Measurements from ENCODE around the gene PARD3.

PARD3 gene

DNA sequence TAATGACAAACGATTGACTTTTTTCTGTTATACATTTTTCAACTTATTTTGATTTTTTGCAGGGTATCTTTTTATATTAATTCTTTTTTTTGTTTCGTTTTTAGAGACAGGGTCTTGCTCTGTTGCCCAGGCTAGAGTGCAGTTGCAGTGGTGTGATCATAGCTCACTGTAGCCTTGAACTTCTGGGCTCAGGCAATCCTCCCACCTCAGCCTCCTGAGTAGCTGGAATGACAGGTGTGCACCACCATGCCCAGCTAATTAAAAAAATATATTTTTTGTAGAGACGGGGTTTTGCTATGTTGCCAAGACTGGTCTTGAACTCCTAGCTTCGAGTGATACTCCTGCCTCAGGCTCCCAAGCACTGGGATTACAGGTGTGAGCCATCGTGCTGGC, 601.3 kb downstream of the PARD3 start:
- H3K4me2 ChIP-seq (ENCODE audit: low read length): no peak overlapping the region
- TF ChIP-seq, protein P1, sequence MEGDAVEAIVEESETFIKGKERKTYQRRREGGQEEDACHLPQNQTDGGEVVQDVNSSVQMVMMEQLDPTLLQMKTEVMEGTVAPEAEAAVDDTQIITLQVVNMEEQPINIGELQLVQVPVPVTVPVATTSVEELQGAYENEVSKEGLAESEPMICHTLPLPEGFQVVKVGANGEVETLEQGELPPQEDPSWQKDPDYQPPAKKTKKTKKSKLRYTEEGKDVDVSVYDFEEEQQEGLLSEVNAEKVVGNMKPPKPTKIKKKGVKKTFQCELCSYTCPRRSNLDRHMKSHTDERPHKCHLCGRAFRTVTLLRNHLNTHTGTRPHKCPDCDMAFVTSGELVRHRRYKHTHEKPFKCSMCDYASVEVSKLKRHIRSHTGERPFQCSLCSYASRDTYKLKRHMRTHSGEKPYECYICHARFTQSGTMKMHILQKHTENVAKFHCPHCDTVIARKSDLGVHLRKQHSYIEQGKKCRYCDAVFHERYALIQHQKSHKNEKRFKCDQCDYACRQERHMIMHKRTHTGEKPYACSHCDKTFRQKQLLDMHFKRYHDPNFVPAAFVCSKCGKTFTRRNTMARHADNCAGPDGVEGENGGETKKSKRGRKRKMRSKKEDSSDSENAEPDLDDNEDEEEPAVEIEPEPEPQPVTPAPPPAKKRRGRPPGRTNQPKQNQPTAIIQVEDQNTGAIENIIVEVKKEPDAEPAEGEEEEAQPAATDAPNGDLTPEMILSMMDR (IDR thresholded peaks at IDR 0.05; ENCODE audit: low read depth, low read length, poor library complexity, severe bottlenecking): no peak
- no peak for TF ChIP-seq EZH2phosphoT487 (IDR thresholded peaks at IDR 0.05; ENCODE audit: borderline replicate concordance, low read length)
- H3K27me3 ChIP-seq (ENCODE audit: control insufficient read depth, low read length): no peaks in the 10 kb centered on the region
- no peaks in the 10 kb centered on the region for H3F3A ChIP-seq (ENCODE audit: control insufficient read depth, insufficient read depth)
- H3K36me3 ChIP-seq (ENCODE audit: control insufficient read depth, low read length): no peaks in the 10 kb centered on the region
- no peaks in the 10 kb centered on the region for H4K20me1 ChIP-seq (ENCODE audit: control insufficient read depth, insufficient read depth, low read depth, low read length)
- H3K79me2 ChIP-seq (ENCODE audit: control insufficient read depth, low read length): no peaks in the 10 kb centered on the region
- no peaks in the 10 kb centered on the region for H3K9me3 ChIP-seq (ENCODE audit: control insufficient read depth, insufficient read depth, low read length)
- no peaks in the 10 kb centered on the region for H3K9me2 ChIP-seq (replicated peaks; ENCODE audit: control insufficient read depth, low read length)
- no peak overlapping the region for H3K4me3 ChIP-seq (ENCODE audit: low read length)
- no peaks in the 10 kb centered on the region for H3K4me1 ChIP-seq (ENCODE audit: control insufficient read depth, low read length)
- H3K27ac ChIP-seq (ENCODE audit: low read depth, low read length): no peak overlapping the region

DNA sequence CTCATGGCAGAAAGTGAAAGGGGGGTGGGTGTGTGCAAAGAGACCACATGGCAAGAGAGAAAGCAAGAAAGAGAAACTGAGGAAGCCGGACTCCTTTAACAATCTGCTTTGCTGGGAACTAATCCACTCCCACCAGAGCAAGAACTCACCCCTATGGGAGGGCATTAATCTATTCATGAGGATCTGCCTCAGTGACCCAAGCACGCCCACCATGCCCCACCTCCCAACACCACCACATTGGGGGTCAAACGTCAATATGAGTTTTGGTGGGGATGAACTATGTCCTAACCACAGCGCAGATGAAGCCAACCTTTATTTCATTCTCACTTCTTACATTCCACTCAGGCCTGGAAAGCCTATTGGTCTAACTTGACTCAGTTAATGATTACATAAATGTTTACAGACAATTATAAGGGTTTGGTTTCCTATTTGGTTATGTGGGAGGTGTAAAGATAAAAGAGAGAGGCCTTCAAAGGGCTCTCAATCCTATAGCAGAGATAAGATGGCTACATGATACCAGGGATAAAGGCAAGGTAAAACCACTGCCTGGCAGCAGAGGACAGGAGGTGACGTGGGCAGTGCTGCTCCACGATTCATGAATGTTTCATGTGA, 601.8 kb downstream of the PARD3 start:
- no peak overlapping the region for H3K4me3 ChIP-seq (ENCODE audit: low read length)
- H3K79me2 ChIP-seq (ENCODE audit: control insufficient read depth, low read length): no peaks in the 10 kb centered on the region
- TF ChIP-seq, protein P1 (IDR thresholded peaks at IDR 0.05; ENCODE audit: low read depth, low read length, poor library complexity, severe bottlenecking): no peak
- no peak for TF ChIP-seq EZH2phosphoT487 (IDR thresholded peaks at IDR 0.05; ENCODE audit: borderline replicate concordance, low read length)
- no peaks in the 10 kb centered on the region for H3K27me3 ChIP-seq (ENCODE audit: control insufficient read depth, low read length)
- no peaks in the 10 kb centered on the region for H3K9me2 ChIP-seq (replicated peaks; ENCODE audit: control insufficient read depth, low read length)
- H3F3A ChIP-seq (ENCODE audit: control insufficient read depth, insufficient read depth): no peaks in the 10 kb centered on the region
- H4K20me1 ChIP-seq (ENCODE audit: control insufficient read depth, insufficient read depth, low read depth, low read length): no peaks in the 10 kb centered on the region
- H3K4me1 ChIP-seq (ENCODE audit: control insufficient read depth, low read length): no peaks in the 10 kb centered on the region
- H3K27ac ChIP-seq (ENCODE audit: low read depth, low read length): no peak overlapping the region
- H3K4me2 ChIP-seq (ENCODE audit: low read length): no peak overlapping the region
- H3K36me3 ChIP-seq (ENCODE audit: control insufficient read depth, low read length): no peaks in the 10 kb centered on the region
- no peaks in the 10 kb centered on the region for H3K9me3 ChIP-seq (ENCODE audit: control insufficient read depth, insufficient read depth, low read length)

DNA sequence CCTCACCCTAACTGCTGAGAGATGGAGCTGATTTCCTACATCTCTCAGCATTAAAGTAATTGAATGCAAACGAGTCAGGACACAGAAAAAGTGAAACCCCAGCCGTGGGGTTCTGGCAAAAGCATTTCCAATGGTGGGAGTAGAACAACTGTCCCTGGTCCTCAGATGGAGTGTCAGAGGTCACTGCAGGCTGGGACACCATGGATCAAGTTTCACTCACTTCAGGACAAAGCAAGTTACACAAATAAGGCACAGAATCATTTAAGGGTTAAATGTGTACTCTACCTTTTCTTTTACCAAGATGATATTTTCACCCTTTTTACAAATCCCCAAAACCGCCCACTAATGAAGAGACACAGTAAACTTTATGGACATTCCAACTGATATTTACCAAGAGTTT, 607.8 kb downstream of the PARD3 start:
- Histone ChIP-seq H3F3A (ENCODE audit: control insufficient read depth, insufficient read depth) (no peaks in the 10 kb centered on the region), H3K9me2 (replicated peaks; ENCODE audit: control insufficient read depth, low read length) (no peaks in the 10 kb centered on the region), H3K27me3 (ENCODE audit: control insufficient read depth, low read length) (no peaks in the 10 kb centered on the region), H3K4me3 (ENCODE audit: low read length) (no peak overlapping the region), H3K4me1 (ENCODE audit: control insufficient read depth, low read length) (no peaks in the 10 kb centered on the region), H4K20me1 (ENCODE audit: control insufficient read depth, insufficient read depth, low read depth, low read length) (no peaks in the 10 kb centered on the region), H3K79me2 (ENCODE audit: control insufficient read depth, low read length) (no peaks in the 10 kb centered on the region), H3K36me3 (ENCODE audit: control insufficient read depth, low read length) (no peaks in the 10 kb centered on the region), H3K27ac (ENCODE audit: low read depth, low read length) (no peak overlapping the region), H3K4me2 (ENCODE audit: low read length) (no peak overlapping the region), H3K9me3 (ENCODE audit: control insufficient read depth, insufficient read depth, low read length) (no peaks in the 10 kb centered on the region)
- no peak for TF ChIP-seq EZH2phosphoT487 (IDR thresholded peaks at IDR 0.05; ENCODE audit: borderline replicate concordance, low read length)
- TF ChIP-seq, protein P1 (IDR thresholded peaks at IDR 0.05; ENCODE audit: low read depth, low read length, poor library complexity, severe bottlenecking): no peak
